Activated CD4-positive, alpha-beta T cell treated with anti-CD3 and anti-CD28 coated beads for 48 hours (primary cell): ENCODE measurements around the gene AXIN1.
"Not testable (repeated sequence)": the region's sequence is repeated elsewhere in the genome, so short reads cannot be mapped to it uniquely, and the experiment has no call there.

Source experiments
- DNase-seq: peaks from one replicate; pipeline ENCODE4 v3.0.0-alpha.2; 2020

AXIN1 gene

DNA sequence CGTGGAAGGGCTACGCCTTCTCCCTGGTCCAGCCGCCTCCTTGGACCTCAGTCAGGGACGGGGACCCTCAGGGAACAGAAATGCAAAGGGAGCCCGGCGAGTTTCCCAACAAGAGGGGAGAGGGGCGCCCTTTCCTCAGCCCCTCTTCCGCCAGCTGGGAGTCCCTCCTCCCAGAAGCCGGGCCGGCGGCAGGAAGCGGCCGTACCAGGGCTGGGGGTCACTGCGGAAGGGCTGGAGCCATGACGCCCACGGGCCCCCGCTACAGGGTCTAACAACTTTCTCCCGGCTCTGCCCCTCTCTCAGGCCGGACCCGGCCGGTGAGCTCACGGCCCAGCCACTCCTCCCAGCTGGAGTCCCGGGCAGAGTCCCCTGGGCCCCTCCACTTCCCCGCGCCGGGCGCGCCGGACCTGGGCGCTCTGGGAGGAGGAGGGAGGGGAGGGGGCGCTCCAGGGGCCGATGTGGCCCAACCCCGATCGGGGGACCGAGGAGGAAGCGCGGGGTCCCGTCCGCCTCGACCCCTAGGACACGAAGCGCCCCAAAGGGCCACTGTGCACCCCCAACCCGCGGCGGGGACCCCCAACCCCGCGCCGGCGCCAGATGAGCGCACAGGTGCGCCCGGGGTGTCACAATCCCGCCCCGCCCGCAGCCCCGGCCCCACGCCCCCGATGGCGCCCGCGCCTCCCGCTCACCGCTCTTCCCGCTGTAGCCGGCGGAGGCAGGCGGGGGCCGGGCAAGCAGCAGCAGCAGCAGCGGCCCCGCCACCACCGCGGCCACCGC, 28.7 kb upstream of the AXIN1 start:
- DNase-seq = no peak

DNA sequence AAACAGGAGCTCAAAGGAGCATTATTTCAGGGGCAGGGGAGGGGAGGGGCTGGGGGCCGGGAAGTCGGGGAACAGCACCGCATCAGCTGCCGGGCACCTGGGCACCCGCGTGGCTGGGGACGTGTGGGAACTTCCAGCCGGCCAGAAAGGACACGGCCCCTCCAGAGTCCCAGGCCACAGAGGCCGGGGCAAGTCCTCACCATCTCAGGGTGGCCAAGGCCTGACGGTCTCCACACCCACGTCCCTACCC, 28.2 kb upstream of the AXIN1 start:
- no peak for DNase-seq

DNA sequence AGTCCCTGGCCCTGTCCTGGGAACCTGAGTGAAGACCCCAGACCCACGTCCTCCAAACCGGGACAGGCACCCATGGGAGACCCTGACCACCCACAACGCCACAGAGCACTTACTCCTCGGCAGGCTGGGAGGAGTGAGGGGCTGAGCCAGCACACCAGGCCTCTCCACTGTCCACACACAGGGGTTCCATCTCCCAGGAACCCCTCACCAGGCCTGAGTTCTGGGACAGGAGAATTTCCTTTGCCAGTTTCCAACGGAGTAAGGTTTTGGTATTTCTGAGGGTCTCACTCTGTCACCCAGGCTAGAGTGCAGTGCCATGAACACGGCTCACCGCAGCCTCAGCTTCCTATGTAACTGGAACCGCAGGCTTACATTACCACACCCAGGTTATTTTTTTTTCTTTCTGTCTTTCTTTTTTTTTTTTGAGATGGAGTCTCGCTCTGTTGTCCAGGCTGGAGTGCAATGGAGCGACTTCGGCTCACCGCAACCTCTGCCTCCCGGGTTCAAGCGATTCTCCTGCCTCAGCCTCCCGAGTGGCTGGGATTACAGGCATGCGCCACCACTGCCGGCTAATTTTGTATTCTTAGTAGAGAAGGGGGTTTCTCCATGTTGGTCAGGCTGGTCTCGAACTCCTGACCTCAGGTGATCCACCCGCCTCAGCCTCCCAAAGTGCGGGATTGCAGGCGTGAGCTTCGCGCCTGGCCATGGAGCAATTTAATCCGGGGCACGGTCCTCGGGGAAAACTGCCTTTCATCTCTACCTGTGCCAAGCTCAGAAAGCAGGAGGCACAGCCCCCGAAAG, 27.6 kb upstream of the AXIN1 start:
- DNase-seq = no peak

DNA sequence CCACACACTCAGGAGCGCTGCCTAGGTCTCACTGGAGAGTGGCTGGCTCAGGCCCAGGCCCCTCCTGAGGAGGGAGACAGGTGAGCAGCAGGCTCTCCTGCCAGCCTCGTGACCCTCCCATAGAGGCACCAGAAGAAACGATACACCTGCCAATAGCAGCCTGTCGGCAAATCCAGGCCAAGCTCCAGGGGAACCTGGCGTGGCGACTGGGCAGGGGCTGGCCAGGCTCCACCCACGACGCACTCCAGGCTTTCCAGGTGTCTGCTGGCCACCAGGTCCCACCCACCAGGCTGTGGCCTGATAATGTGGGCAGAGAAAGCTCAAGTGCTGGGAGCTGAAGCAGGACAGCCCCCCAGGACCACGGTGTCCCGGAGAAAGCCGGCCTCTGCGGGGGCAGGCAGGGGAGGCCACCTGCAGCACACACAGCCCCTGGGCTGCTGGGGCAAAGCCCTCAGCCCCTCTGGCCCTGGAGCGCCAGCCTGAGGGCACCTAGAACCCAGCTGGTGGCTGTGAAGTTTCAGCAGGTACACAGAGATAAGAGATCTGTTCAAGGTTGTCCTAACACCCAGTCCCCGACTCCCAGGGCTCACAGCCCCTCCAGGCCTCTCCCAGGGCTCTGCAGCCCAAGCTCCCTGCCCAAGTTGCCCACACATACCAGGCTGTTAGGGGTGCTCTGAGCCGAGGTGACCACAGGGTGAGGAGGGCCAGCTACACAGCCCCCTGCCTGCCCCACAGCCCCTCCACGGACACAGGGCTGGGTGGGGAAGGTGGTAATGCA, 26.8 kb upstream of the AXIN1 start:
- no peak for DNase-seq

DNA sequence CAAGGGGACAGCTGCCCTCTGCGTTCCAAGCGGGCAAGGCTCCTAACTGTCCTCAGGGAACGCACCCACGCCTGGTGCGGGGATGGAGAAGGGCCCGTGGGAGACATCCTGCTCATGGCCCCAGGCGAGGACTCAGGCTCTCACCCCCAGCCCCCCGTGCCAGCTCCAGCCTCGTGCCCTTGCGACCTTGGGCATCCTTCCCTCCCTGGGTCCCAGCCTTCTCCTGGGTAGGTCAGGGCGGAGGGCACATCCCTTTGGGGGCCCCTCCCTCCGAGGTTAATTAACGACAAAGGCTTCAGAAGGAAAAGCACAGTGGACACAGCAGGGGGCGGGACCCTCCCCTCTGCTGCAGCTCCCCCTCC, 26.3 kb upstream of the AXIN1 start:
- DNase-seq = no peak

DNA sequence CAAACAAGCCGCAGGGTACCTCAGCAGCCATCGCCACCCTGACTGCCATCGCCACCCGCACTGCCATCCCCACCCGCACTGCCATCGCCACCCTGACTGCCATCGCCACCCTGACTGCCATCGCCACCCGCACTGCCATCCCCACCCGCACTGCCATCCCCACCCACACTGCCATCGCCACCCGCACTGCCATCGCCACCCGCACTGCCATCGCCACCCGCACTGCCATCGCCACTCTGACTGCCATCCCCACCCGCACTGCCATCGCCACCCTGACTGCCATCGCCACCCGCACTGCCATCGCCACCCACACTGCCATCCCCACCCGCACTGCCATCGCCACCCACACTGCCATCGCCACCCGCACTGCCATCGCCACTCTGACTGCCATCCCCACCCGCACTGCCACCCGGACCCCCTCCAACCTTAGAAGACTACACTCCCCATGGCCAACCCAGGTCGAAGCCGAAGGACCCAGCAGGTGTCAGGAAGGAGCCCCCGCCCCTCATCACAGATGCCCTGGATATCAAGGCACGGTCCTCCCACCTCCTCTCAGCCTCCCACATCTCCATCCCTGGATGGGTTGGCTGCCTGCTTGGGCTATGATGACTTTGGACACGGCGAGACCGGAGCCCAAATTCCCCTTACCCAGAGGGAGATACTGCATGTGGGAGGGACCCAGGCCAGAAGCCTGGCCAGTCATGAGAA, 25.7 kb upstream of the AXIN1 start:
- DNase-seq = not testable (repeated sequence)

DNA sequence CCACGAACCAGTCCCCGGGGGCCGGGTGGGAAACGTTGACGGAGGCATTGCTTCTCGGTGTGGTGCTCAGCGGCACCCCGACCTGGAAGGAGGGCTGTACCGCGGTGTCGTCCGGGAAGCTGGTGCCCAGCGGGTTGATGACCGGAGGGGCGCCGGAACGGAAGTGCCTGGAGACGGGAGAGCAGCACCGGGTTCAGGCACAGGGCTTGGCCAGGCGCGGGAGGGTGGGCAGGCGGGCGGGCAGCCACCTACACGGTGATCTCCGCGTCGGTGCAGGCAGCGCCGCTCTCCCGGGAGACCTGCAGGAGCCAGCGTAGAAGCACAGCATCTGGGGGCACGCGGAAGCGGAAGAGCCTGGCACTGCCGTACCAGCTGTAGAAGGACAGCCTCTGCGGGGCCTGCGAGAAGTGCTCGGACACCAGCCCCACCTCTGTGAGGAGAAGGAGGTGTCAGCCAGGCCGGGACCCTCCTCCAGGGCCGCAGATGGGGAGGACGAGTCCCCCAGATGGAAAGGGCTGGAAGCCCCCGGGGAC, 25.0 kb upstream of the AXIN1 start:
- no peak for DNase-seq

DNA sequence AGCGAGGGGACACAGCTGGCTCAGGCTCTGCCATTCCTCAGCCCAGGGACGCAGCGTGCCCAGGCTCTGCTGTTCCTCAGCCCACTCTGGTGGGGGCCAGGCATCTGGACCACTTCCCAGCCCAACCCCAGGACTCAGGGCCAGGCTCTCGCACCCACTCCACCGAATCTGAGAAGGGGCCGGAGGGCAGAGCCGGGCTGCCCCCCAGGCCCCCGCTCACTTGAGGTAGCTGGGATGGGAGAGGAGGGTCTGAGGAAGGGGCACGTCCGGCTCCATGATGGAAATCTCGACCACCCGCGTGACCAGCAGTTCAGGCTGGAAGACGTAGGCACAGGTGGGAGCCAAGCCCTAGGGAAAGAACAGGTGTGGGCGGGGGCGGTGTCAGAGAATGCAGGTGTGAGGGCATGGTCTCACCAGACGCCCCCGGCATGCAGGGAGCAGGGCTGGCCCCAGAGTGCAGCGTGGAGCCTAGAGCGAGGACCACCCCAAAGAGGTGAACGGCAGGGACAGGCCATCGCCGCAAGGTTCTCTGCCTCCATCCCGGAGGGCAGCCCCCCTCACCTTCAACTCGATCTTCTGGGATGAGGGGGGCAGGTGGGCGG, 24.4 kb upstream of the AXIN1 start:
- no peak for DNase-seq

DNA sequence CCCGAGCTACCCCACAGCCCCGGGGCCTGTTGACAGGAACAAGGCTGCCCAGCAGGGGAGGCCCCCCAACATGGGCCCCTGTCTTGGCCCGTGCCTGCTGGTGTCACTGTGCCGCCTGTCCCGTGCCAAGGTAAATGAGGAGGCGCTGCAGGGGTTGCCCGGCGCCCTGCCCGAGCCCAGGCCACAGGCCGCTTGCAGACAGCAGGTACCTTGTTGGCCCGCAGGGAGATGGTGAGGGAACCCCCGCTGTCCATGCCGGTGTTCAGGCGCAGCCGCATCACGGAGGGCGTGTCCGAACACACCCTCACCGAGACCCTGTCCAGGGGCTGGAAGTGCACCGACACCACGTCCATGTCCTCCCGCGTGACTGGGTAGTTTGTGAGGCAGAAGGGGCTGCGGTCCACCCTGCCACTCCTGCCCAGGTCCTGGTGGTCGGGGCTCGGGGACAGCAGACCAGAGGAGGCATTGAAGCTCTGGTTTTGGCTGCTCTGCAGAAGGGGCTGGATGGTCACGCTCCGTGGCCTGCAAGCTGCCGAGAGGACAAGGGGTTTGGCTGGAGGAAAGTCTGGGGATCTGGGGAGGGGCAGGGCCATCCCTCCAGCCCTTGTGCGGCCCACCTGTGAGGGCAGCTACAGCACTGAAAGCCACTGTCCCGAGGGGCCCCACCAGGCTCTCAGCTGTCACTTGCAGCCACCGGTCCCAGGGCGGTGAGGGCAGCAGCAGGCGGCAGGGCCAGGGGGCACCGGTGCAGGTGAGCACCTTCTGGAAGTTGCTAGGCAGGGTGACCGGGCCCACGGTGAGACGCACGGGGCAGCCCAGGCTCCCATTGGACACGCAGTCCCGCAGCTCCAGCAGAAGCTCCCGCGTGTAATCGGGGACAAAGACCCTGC, 23.6 kb upstream of the AXIN1 start:
- DNase-seq = no peak

DNA sequence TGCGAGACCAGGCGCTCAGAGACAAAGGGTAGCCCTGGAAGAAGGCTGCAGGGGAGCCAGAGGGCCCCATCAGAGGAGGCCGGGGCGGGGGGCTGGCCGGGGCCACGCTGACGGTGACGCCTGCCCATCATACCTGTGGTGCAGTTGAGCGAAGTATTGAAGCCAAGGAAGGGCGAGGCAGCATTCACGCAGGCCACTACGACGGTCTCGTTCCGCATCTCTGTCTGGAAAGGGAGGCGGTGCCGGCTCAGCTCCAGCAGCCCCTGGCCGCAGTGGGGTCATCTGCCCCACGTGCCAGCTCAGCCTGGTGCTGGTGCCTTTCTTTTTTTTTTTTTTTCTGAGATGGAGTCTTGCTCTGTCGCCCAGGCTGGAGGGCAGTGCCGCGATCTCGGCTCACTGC, 22.7 kb upstream of the AXIN1 start:
- DNase-seq = no peak

DNA sequence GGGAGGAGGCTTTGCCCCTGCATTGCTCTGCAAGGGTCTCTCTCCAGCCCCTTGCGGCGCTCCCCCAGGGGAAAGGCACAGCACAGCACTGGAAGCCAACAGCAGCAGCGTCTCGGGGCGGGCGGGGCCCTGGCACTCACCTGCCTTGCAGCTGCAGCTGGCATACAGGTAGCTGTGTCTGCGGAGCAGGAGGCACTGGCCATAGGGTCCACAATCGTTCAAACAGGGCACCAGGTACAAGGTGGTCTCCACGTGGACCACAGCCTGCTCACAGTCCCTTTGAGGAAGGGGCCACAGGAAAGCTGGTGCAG, 22.0 kb upstream of the AXIN1 start:
- no peak for DNase-seq

DNA sequence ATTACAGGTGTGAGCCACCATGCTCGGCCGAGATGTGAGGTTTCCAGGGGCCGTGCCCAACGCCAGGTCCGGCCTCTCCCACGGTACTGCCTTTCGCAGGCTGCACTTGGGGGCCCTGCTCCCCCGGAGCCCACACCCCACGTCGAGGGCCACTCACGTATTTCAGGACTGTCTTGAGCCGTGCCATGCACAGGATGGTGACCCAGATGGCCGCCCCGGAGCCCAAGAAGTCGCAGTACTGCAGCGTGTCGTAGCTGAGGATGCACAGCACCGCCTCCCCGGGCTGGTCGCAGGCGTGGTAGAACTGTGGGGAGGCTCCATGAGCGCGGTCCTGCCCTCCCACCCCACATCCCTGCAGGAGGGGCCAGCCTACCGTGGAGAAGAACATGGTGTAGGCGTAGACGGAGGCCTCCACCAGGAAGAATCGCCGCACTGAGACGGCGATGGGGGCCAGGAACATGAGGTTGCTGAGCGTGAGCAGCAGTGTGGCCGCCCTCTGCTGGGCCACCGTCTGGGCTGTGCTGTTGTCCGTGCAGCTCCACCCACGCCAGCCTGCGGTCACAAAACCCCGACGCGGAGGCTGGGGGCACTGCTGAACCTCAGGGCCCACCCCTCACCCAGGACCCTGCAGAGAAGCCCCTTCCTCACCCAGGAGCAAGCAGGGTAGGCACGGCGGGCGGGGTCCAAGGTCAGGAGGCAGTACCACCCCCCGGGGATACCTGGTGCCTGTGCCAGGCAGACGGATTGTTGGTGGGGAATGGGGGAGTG, 21.5 kb upstream of the AXIN1 start:
- no peak for DNase-seq

DNA sequence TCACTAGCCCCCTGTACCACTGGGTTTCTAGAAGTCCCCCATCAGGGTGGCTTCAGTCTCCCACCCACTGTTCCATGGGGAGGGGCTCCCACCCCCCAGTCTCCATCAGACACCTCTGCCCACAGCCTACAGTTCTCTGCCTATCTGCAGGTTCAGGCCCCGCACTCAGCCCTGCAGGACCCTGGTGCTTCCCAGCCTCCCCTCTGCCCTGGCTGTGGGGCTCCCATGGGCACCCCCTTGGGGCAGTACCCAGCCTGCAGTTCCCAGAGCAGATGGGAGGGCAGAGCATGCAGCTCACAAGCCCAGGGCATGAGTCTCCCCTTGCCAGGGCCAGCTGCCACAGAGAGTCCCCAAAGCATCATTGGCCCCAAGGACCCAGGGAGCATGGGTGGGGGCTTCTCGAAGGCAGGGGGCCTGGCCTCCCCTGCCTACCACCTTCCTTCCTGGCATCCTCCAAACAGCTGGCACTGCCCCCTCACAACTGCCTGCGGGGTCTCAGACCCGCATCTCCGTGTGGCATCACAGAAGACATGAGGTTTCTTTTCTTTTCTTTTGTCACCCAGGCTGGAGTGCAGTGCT, 20.6 kb upstream of the AXIN1 start:
- no peak for DNase-seq

DNA sequence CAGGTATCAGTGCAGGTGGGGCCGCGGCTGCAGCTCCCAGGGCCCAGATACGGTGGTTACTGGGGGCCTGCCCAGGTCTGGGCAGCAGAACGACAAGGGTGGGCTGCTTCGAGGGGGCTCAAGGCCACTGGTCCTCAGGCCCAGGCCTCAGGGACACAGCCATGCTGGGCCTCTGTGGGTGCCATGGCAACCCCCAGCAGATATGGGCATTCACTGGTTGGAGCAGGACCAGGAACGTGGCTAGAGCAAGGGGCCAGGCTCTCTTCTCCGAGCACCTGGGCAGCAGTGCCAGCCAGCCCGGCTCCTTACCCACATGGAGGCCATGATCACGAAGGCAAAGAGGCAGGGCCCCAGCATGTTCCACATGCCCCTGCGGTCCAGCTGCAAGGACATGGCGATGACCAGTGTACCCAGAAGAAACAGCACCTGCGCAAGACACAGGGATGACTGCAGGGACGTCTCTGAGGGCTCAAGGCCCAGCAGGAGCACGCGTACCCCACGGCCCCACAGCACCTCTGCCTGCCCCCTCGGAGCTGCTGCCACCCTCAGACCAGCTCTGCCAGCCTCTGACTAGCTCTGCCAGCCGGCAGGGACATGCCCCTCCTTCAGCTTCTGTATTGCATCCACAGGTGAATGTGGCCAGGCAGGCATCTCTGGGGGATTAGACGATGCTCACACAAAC, 19.9 kb upstream of the AXIN1 start:
- no peak for DNase-seq

DNA sequence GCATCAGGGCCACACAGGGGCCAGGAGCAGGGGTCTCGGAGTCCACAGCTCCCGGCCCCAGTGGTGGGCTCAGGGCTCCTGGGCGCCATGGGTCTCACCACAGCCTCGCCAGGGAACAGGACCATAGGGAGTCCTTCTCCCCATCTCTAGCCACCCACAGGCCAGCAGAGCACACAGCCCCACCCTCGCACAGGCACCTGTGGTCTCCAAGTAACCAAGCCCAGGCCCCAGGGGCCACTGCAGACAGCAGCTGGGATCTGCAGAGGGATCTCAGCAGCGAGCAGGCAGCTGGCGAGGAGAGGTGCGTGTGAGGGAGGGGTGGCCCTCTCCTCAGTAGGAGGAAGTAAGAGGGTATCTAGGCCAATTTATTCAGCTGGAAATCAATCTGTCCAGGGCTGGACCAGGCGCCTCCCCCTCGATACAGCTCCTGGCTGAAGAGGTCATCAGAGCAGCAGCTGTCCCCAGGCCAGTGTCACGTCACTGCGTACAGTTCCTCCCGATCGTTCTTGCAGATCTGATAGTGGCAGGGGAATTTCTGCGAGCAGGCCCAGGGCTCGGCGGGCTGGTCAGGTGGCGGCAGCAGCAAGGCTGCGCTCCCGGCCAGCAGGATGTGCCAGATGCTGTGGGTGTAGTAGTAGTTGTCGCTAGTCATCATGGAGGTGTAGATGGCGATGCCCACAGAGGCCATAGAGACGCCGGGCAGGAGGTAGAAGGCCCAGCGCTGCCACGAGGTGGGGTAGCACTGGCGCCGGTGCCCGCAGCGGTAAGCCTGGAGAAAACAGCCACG, 19.2 kb upstream of the AXIN1 start:
- DNase-seq = no peak

DNA sequence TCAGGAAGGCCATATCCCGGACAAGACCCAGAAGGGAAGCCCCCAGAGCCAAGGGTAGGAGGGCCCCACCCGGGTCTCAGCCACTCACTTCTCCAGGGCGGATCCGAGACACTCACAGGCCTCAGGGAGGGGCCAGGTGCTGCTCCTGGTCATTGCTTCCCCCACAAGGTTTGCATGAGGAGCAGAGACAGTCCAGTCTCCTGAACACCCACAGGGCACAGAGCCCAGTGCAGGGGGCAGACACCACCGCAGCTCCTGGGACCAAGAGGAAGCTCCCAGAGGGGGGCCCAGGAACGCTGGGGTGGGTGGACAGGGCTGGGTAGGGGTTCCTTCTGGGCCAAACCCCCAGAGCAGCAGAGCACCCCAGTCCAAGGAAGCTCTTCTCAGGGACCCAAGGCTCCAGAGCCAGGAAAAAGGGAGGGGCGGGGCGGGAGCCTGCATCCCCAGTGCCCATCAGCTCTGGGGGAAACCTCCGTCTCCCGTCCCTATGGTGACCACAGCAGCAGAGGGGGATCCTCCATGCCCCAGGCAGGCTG, 18.5 kb upstream of the AXIN1 start:
- no peak for DNase-seq

DNA sequence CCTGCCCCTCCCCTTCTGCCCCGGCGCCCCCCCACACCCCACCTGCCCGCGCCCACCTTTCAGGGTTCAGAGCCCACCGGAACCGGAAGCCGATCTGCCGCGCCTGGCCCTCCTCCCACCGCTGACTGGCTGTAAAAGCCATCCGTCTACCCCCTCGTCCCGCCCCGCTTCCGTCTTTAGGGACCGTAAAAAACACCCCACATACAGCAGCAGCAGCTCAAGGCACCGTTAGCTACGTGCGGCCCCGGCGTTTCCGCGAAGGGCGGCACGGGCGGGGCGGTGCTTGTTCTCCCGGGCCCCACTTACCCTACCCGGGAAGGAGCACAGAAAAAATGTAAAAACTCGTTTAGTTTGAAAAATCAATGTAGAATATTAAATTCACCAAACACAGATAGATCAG, 17.9 kb upstream of the AXIN1 start, which contains the start of gene MRPL28:
Gene MRPL28, minus strand, starts transcription at position 96 of the 400 bp plus-strand sequence. CDS start 320 bp downstream, outside the sequence.
- DNase-seq = peak; percentile 96

DNA sequence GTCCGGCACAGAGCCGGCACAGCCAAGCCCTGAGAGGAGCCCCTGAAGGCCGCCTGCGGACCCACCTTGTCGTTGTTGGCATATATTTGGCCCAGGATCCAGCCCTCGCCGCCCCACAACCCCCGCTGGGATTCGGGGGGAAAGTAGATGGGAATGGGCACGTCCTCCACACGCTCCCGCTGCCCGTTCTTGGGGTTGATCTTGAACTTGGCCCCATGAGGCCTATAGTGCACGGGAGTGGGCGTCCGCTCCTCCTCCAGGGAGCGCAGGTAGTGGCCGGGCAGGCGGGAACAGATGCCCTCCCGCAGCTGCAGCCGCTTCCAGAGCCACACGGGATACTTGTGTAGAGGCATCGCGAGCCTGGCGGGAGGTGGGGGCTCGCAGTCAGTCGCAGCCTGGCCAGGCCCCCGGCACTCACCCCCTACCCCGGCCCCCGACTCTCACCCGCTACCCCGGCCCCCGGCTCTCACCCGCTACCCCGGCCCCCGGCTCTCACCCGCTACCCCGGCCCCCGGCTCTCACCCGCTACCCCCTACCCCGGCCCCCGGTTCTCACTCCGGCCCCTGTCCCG, 17.4 kb upstream of the AXIN1 start:
- no peak for DNase-seq
